Body of pancreas (tissue), 4 donors: ENCODE measurements around the gene SKP1. TPM values are rescaled to one million over a fixed set of nuclear protein-coding genes. Genes with fewer than 3 reads are reported as not detected.

Source experiments
- ATAC-seq: fragments of 150-250 bp; one replicate; pipeline ENCODE4 v1.9.1; 2016
- DNase-seq, 4 donors: peaks; one replicate each; pipeline ENCODE4 v3.0.0-alpha.2; 2019
- H3K27ac ChIP-seq, 4 donors: fragments of 200-600 bp; sonication (generic); 1 replicate in 3 of 4; 2 replicates in 1 of 4; pipeline versions ENCODE4 v1.5.1 to v1.6.1; 2016 to 2019; ENCODE audit warnings: mild to moderate bottlenecking in 1 of 4, mixed read lengths in 1 of 4, moderate library complexity in 1 of 4
- H3K27me3 ChIP-seq, 2 donors: fragments of 200-600 bp; sonication (generic); one replicate each; pipeline ENCODE4 v1.6.0; 2016; ENCODE audit warnings: mild to moderate bottlenecking in 1 of 2
- H3K36me3 ChIP-seq, 2 donors: fragments of 200-600 bp; sonication (generic); replicated peaks in 1 of 2; 2 replicates each; pipeline ENCODE4 v1.5.1; 2016; ENCODE audit warnings: low read depth in 2 of 2; ENCODE audit not compliant: insufficient read depth in 1 of 2
- H3K4me1 ChIP-seq: fragments of 200-600 bp; sonication (generic); one replicate; pipeline ENCODE4 v1.6.0; 2016
- H3K4me3 ChIP-seq, 2 donors: fragments of 200-600 bp; sonication (generic); 1 replicate in 1 of 2; 2 replicates in 1 of 2; pipeline ENCODE4 v1.5.1; 2016 to 2019
- H3K9me3 ChIP-seq, 3 donors: fragments of 200-600 bp; sonication (generic); 1 replicate in 2 of 3; 2 replicates in 1 of 3; pipeline ENCODE4 v1.5.1; 2016
- POLR2A ChIP-seq, 3 donors: fragments of 450-650 bp; IDR thresholded peaks; one replicate each; pipeline ENCODE4 v1.6.1; 2016; ENCODE audit warnings: antibody characterized with exemption in 3 of 3, mild to moderate bottlenecking in 2 of 3
- WGBS, 2 donors: methylation state at CpG; one replicate each; pipeline ENCODE4 v1.1.5; 2017; 5-methylcytosine and 5-hydroxymethylcytosine counted together
- intact Hi-C: fragments of 100-400 bp; cut with DNase I; formaldehyde crosslinking; loops from one replicate; pipeline ENCODE4 v1.15.1; 2023
- total RNA-seq, 2 donors: library from RNA; depleted of rRNA; stranded (reverse); fragments of >200 nt; gene quantifications; one replicate each; pipeline ENCODE4 v1.1.0, GENCODE V29; 2016
- TF ChIP-seq, protein P1 (sequence below), 7 experiments: fragments of 450-650 bp in 4 of 7; fragments of 200-600 bp in 3 of 7; sonication (generic) in 3 of 7; IDR thresholded peaks; one replicate each; pipeline ENCODE4 v1.5.1; 2016 to 2019; ENCODE audit warnings: antibody characterized with exemption in 7 of 7

The SKP1 gene
- total RNA-seq, 2 donors from 2014 or later: 31.6 to 46.8 TPM

DNA sequence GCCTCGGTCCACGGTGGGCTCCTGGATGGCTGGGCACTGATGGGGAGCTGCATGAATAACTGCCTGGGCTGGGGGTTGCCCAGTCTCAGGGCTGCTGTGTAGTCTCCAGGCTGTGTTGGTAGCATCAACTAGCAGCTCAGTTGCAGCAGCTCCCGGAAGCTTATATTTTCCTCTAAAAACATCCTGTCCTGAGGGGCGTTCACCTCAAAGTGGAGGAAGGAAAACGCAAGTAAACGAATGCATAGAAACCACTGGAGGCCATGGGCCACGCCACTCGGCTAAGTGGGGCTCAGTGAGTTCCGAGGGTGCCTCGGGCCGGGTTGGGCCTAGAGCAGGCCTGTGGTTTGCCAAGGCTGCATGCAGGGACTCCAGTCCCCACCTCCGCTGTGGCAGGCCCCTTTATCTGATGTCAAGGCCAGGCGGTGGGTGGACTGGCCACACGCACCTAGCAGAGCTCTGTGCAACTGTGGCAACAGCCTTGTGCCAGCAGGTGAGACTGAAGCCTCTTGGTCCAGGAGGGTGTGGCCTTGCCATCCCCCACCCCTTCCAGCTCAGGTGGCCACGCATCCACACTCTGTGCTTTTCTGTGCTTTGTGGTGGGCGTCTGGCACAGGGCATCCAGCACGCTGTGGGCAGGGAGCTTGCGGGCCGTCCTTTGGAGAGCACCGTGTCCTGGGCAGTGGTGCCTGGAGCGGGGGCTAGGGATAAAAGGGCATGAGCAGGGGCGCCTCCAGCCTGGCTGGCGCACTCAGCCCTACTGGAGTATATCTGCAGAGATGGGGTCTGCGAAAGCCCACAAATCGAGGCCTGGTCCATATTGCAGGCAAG is 47.1 kb downstream of the SKP1 start:
- intact Hi-C loops: no loop called here
- no peak for TF ChIP-seq POLR2A (IDR thresholded peaks at IDR 0.05)
- TF ChIP-seq, protein P1, sequence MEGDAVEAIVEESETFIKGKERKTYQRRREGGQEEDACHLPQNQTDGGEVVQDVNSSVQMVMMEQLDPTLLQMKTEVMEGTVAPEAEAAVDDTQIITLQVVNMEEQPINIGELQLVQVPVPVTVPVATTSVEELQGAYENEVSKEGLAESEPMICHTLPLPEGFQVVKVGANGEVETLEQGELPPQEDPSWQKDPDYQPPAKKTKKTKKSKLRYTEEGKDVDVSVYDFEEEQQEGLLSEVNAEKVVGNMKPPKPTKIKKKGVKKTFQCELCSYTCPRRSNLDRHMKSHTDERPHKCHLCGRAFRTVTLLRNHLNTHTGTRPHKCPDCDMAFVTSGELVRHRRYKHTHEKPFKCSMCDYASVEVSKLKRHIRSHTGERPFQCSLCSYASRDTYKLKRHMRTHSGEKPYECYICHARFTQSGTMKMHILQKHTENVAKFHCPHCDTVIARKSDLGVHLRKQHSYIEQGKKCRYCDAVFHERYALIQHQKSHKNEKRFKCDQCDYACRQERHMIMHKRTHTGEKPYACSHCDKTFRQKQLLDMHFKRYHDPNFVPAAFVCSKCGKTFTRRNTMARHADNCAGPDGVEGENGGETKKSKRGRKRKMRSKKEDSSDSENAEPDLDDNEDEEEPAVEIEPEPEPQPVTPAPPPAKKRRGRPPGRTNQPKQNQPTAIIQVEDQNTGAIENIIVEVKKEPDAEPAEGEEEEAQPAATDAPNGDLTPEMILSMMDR (IDR thresholded peaks at IDR 0.05): no peak
- no peak overlapping the region for H3K27ac ChIP-seq
- no peaks in the 10 kb centered on the region for H3K27me3 ChIP-seq
- no peaks in the 10 kb centered on the region for H3K36me3 ChIP-seq
- no peak overlapping the region for H3K4me3 ChIP-seq
- DNase-seq (no peak), ATAC-seq (no peak)
- peaks cover 28% of the 10 kb centered on the region for H3K4me1 ChIP-seq
- 72 to 81% methylated on average over 13 to 25 of the region's 25 CpGs for WGBS, 2 donors
- H3K9me3 ChIP-seq: no peaks in the 10 kb centered on the region

DNA sequence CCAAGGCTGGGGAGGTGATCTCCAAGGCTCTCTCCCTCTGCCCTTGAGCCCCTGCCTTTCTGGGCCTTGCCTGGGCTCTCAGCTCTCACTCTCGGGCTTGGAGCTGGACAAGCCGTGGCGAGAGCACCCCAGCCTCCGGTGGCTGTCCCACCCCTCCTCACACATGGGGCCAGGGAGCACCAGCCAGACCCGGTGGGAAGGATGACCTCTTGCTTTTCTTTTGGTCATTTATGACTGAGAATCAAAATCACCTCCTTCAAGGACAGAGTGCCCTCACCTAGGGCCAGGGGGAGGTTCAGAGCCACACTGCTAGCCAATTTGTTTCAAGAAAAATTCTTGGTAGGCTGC is 48.1 kb downstream of the SKP1 start:
- H3K36me3 ChIP-seq: no peaks in the 10 kb centered on the region
- TF ChIP-seq, protein P1 (IDR thresholded peaks at IDR 0.05): no peak
- no peak for TF ChIP-seq POLR2A (IDR thresholded peaks at IDR 0.05)
- WGBS, 2 donors: 95% methylated on average over 4 of the region's 5 CpGs; no CpG with 5 or more reads in 1 of the 2 donors
- H3K9me3 ChIP-seq: no peaks in the 10 kb centered on the region
- H3K4me1 ChIP-seq: peaks cover 28% of the 10 kb centered on the region
- no peaks in the 10 kb centered on the region for H3K27me3 ChIP-seq
- H3K4me3 ChIP-seq: no peak overlapping the region
- DNase-seq (no peak), ATAC-seq (no peak)
- H3K27ac ChIP-seq: no peak overlapping the region
- intact Hi-C loops: no loop called here

DNA sequence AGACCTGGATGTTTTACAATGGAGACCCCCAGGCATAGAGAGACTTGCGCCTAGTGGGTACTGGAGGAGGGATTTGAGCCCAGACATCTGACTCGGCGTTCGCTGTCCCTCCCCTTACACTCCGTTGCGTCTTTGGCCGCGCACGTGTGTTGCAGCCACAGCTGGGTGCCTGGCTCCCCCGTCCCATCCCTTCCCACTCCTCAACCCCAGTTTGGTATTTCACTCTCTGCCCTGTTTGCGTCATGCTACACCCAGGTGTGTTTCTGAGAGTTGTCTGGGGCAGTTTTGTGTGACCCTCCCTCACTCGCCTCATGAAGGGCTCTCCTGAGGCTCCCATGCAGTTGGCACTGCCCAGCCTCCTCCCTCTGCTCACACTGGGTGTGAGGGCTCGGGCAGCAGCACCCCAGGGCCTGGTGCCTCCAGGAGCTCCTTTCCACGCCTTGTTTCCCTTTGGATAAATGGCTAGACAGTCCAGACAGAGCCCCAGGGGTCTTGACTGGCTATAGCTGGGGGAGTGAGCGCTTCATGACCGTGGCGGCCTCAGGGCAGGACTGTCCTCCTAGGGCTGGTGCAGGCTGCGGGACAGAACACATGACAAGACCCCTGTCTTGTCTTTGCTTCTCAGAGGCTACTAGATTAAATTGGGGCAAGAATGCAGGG is 48.6 kb downstream of the SKP1 start:
- H3K36me3 ChIP-seq: no peaks in the 10 kb centered on the region
- WGBS, 2 donors: 73 to 77% methylated on average over 14 to 18 of the region's 18 CpGs
- H3K27me3 ChIP-seq: no peaks in the 10 kb centered on the region
- no peak overlapping the region for H3K4me3 ChIP-seq
- no peak for TF ChIP-seq POLR2A (IDR thresholded peaks at IDR 0.05)
- TF ChIP-seq, protein P1 (IDR thresholded peaks at IDR 0.05): no peak
- H3K27ac ChIP-seq: no peak overlapping the region
- no peaks in the 10 kb centered on the region for H3K9me3 ChIP-seq
- ATAC-seq: no peak
- intact Hi-C loops: no loop called here
- no peak for DNase-seq
- peaks cover 28% of the 10 kb centered on the region for H3K4me1 ChIP-seq

DNA sequence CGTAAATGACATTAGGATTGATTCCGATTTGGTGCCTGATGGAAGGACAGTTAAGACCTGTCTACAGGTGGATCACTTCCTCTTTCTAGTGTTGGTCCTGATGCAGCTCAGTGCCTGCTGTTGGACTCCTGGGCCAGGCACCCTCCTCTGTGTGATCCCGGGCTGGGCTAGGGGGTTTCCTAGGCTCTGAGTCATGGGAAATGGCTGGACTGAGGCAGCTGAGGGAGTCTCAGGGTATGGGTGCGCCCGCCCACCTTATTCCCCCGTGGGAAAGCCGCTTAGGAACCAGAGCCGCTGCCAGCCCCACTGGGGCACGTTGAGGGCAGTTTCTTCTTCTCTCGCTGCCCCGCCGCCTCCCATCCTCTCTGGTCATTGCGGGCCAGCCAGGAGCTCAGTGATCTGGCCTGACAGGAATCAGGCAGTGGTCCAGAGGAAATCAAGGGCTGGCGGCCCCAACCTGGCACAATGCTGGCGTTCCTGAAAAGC is 49.3 kb downstream of the SKP1 start:
- WGBS, 2 donors: 24 to 43% methylated on average over 12 to 15 of the region's 15 CpGs
- intact Hi-C loops: no loop called here
- peak; percentile 55 to 77 (median 67) for DNase-seq
- TF ChIP-seq POLR2A (IDR thresholded peaks at IDR 0.05): no peak
- TF ChIP-seq, protein P1 (IDR thresholded peaks at IDR 0.05): no peak
- Histone ChIP-seq H3K27ac (peak overlapping the region in 1 of 4 donors; percentile 14), H3K9me3 (no peaks in the 10 kb centered on the region), H3K4me3 (no peak overlapping the region), H3K27me3 (no peaks in the 10 kb centered on the region), H3K36me3 (no peaks in the 10 kb centered on the region), H3K4me1 (peaks cover 28% of the 10 kb centered on the region)
- ATAC-seq: peak; percentile 69
